ENCODE measurements around the gene PLPPR1.
"Not testable (repeated sequence)": the region's sequence is repeated elsewhere in the genome, so short reads cannot be mapped to it uniquely, and the experiment has no call there.

The PLPPR1 gene

DNA sequence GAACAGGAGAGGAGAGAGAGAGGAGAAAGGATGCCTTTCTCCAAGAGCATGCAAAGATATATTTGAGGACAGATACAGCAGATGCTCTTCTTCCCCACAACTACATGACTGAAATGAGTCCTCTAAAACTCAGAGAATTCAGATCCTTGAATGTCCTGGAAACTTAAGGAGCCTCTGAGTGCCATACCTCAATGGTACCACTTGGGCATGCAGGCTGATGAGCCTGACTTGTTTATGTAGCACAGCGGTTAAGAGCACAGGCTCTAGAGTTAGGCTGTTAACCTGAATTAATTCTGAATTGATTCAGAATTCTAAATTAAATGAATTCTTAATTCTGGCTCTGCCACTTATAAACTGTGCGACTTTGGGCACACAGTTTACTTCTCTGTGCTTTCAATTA, 5.7 kb downstream of the PLPPR1 start:
- TF ChIP-seq, protein P1, sequence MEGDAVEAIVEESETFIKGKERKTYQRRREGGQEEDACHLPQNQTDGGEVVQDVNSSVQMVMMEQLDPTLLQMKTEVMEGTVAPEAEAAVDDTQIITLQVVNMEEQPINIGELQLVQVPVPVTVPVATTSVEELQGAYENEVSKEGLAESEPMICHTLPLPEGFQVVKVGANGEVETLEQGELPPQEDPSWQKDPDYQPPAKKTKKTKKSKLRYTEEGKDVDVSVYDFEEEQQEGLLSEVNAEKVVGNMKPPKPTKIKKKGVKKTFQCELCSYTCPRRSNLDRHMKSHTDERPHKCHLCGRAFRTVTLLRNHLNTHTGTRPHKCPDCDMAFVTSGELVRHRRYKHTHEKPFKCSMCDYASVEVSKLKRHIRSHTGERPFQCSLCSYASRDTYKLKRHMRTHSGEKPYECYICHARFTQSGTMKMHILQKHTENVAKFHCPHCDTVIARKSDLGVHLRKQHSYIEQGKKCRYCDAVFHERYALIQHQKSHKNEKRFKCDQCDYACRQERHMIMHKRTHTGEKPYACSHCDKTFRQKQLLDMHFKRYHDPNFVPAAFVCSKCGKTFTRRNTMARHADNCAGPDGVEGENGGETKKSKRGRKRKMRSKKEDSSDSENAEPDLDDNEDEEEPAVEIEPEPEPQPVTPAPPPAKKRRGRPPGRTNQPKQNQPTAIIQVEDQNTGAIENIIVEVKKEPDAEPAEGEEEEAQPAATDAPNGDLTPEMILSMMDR (IDR thresholded peaks at IDR 0.05), result no peak
- Histone ChIP-seq H3K27me3 (peaks cover 0 to 8% of the 10 kb centered on the region in 2 donors), H3K27ac (no peak overlapping the region), H3K36me3 (no peaks in the 10 kb centered on the region), H3K4me3 (no peak overlapping the region), H3K9me3 (no peaks in the 10 kb centered on the region), H3K4me1 (peaks cover 0 to 8% (median 1%) of the 10 kb centered on the region in 4 donors)
- intact Hi-C loops (cut with DNase I; ENCODE audit: low total_unique reads), result no loop called here
- no peak for DNase-seq

DNA sequence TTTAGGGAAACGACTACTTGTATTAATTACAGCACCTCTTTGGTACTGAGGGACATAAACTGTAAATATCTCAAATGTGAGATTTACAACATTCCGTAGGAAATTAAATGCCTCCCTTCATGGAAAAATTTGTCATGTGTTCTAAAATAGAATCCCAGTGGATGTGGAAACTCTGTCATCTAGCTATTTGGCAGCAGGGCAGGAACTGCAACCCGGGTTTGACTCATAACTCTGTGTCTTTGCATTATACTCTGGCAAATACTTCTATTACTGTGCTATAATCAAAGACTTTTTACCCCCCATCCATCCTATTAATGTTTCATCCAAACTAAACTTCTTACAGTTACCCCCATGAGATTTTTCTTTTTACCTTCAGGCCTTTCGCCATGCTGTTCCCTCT, 6.6 kb downstream of the PLPPR1 start:
- Histone ChIP-seq H3K36me3 (no peaks in the 10 kb centered on the region), H3K4me1 (no peaks in the 10 kb centered on the region), H3K27ac (no peak overlapping the region), H3K27me3 (no peaks in the 10 kb centered on the region), H3K4me3 (no peak overlapping the region), H3K9me3 (no peaks in the 10 kb centered on the region)
- TF ChIP-seq, protein P1 (IDR thresholded peaks at IDR 0.05), result no peak
- intact Hi-C loops (cut with DNase I; ENCODE audit: low total_unique reads), result no loop called here
- no peak for DNase-seq

GRCh38 chr9:101037430-101037829, 8.9 kb downstream of the PLPPR1 start:
- Histone ChIP-seq H3K9me3 (no peaks in the 10 kb centered on the region), H3K27ac (no peak overlapping the region), H3K36me3 (no peaks in the 10 kb centered on the region), H3K27me3 (no peaks in the 10 kb centered on the region), H3K4me3 (no peak overlapping the region), H3K4me1 (no peaks in the 10 kb centered on the region)
- intact Hi-C loops (cut with DNase I; ENCODE audit: low total_unique reads), result no loop called here
- DNase-seq, result no peak
- TF ChIP-seq, protein P1 (IDR thresholded peaks at IDR 0.05), result no peak

DNA sequence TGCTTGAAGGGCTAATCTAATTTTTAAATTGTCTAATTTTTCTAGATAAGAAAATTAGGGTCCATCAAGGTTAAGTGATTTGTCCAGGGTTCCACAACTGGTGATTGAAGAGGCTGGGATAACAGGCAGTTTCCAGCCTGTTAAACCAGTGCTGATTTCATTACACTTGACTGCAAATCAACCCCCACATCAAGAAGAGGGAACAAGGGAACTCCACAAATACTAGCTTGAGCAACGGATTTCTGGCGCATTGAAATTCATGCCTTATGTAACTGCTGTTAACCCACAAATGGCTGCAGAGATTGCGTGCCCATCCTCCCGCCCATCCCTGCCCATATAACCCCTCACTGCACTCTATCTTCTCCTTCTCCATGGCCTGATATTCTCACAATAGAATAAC, 10.0 kb downstream of the PLPPR1 start:
- TF ChIP-seq, protein P1 (IDR thresholded peaks at IDR 0.05), result no peak
- intact Hi-C loops (cut with DNase I; ENCODE audit: low total_unique reads), result no loop called here
- Histone ChIP-seq H3K4me3 (no peak overlapping the region), H3K36me3 (no peaks in the 10 kb centered on the region), H3K9me3 (no peaks in the 10 kb centered on the region), H3K27ac (no peak overlapping the region), H3K27me3 (no peaks in the 10 kb centered on the region), H3K4me1 (no peaks in the 10 kb centered on the region)
- DNase-seq, result no peak

- H3K4me3 ChIP-seq; intact Hi-C loops (cut with DNase I; ENCODE audit: low total_unique reads); H3K27ac ChIP-seq; H3K9me3 ChIP-seq; DNase-seq; H3K27me3 ChIP-seq; H3K4me1 ChIP-seq; H3K36me3 ChIP-seq: not testable (repeated sequence)
Observed at GRCh38 chr9:101039581-101039980, 11.1 kb downstream of the PLPPR1 start.

DNA sequence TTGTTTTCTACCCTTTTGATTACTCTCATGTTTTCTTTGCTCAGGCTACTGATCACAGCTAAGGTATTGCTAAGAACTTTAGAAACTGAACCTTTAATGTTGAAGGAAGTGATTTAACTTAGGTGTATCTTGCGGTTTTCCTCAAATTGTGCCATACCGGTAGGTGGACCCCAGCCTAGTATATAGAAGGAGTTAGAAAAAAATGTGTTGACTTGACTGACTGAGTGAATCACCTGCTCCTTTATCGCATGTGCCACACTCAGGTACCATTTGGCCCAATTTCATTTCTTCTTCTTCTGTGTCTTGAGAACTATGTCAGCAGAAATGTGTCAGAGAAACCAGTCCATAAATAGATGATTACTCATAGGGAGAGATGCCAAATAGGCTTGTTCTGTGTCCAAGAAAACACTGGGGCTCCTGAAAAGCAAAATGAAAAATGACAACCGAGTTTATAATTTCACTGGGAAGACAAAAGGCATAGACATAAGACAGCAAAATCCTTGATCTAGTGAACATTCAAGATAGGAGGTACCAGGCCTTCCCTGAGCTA, 19.4 kb downstream of the PLPPR1 start:
- H3K9me3 ChIP-seq, result no peaks in the 10 kb centered on the region
- TF ChIP-seq, protein P1 (IDR thresholded peaks at IDR 0.05), result no peak
- DNase-seq, result no peak
- H3K4me3 ChIP-seq, result no peak overlapping the region
- no peak overlapping the region for H3K27ac ChIP-seq
- H3K36me3 ChIP-seq, result no peaks in the 10 kb centered on the region
- intact Hi-C loops (cut with DNase I; ENCODE audit: low total_unique reads), result no loop called here
- H3K4me1 ChIP-seq, result no peaks in the 10 kb centered on the region
- no peaks in the 10 kb centered on the region for H3K27me3 ChIP-seq

Data from tibial artery (tissue), 4 donors.